ENCODE measurements around the gene RPL36AL.

DNA sequence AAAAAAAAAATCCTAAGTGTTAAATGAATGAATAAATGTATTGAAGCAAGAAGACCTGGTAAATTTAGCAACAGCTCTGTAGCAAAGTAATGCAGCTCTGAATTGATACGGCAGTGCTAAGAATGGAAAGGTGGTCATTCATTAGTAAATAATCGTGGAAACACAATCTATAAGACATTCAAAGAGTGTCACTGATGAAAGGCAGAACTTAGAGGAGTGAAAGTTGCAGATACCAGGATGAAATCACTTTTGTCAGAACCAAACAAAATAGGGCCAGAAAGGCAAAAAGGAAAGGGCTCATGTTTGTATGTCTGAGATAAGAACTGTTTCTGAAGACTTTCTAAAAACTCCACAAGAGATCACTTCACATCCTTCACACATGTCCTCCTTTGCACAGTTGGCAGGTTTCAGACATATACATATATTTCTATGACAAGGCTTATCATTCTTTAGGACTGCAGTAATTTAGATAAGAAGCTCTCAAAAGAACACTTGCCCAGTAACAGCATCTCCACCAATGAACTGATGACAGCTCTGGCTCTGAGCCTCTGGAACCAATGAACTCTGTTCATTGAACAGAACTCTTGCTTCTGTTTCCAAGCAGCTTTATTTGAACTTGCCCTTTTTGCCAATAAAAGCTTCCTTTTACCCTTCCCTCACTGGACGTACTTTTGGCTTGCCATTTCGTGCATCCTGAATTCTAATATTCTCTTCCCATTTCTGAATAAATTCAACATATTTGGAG lies 25.9 kb downstream of the RPL36AL start:
- TF ChIP-seq, protein P1, sequence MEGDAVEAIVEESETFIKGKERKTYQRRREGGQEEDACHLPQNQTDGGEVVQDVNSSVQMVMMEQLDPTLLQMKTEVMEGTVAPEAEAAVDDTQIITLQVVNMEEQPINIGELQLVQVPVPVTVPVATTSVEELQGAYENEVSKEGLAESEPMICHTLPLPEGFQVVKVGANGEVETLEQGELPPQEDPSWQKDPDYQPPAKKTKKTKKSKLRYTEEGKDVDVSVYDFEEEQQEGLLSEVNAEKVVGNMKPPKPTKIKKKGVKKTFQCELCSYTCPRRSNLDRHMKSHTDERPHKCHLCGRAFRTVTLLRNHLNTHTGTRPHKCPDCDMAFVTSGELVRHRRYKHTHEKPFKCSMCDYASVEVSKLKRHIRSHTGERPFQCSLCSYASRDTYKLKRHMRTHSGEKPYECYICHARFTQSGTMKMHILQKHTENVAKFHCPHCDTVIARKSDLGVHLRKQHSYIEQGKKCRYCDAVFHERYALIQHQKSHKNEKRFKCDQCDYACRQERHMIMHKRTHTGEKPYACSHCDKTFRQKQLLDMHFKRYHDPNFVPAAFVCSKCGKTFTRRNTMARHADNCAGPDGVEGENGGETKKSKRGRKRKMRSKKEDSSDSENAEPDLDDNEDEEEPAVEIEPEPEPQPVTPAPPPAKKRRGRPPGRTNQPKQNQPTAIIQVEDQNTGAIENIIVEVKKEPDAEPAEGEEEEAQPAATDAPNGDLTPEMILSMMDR (optimal IDR thresholded peaks at IDR 0.05 in 1 of 3, IDR thresholded peaks at IDR 0.05 in 1 of 3, conservative IDR thresholded peaks at IDR 0.05 in 1 of 3; ENCODE audit: extremely low read depth in 1 of 3, insufficient read depth in 2 of 3, low read length in 3 of 3) = no peak
- TF ChIP-seq EZH2 (IDR thresholded peaks at IDR 0.05; ENCODE audit: low read length) = no peak

Measured in keratinocyte (primary cell).